Measurements from ENCODE around the gene RNF20. TPM values are rescaled to one million over a fixed set of nuclear protein-coding genes. Genes with fewer than 3 reads are reported as not detected.

The RNF20 gene
- total and polyA plus RNA-seq, 10 of the 15 experiments (the other 5 are each of a cell fraction or from before 2014, with no cell fraction given), result 7.5 to 38.9 (median 26.7) TPM

GRCh38 chr9:101591787-101592446 is 58.3 kb downstream of the RNF20 start (continued):
- TF ChIP-seq CEBPB (IDR thresholded peaks at IDR 0.05; ENCODE audit: borderline replicate concordance in 1 of 2, low read depth in 2 of 2, low read length in 2 of 2) (no peak), GATAD2B (conservative IDR thresholded peaks at IDR 0.05; ENCODE audit: low read depth) (no peak), SPI1 (IDR thresholded peaks at IDR 0.05; ENCODE audit: borderline replicate concordance, insufficient read depth, low read depth, low read length) (no peak), SMC3 (IDR thresholded peaks at IDR 0.05; ENCODE audit: borderline replicate concordance, low read length) (no peak)

- no peak overlapping the region for H3K27ac ChIP-seq (ENCODE audit: control insufficient read depth, insufficient read depth)
- no peak overlapping the region for H3K9ac ChIP-seq (ENCODE audit: control insufficient read depth, insufficient read depth, low read length)
- ChIA-PET CTCF (interaction anchor here (1.6 to 1.9 kb wide), 2 partner anchors 9 to 12 kb away, joined by 5 to 6 read pairs; no protein-coding TSS in a partner anchor), SMC1A (ENCODE audit: uncharacterized antibody, unreplicated experiment) (interaction anchor here (1.1 kb wide), 1 partner anchor 9 kb away, joined by 4 read pairs; no protein-coding TSS in a partner anchor), POLR2A (no interaction called here), RAD21 (ENCODE audit: unreplicated experiment) (no interaction called here)
- no peaks in the 10 kb centered on the region for H4K20me1 ChIP-seq (ENCODE audit: control insufficient read depth, insufficient read depth)
- intact Hi-C loops (cut with micrococcal nuclease; ENCODE audit: unreplicated experiment), result no loop called here
- H3K27me3 ChIP-seq (replicated peaks in 1 of 2; ENCODE audit: control insufficient read depth in 2 of 2, insufficient read depth in 2 of 2, low read length in 1 of 2), result peaks cover 0 to 3% of the 10 kb centered on the region in 2 experiments; a peak in 1 of 4 replicates
- no peak for DNase-seq (ENCODE audit: low read depth, low spot score)
- no peak overlapping the region for H3K4me2 ChIP-seq (ENCODE audit: control insufficient read depth, insufficient read depth)
- H3K79me2 ChIP-seq (ENCODE audit: control insufficient read depth, insufficient read depth, low read length), result no peaks in the 10 kb centered on the region
- no TSS peak for BruUV-seq (replicated peaks)
- H3K4me3 ChIP-seq, result no peak overlapping the region
- no peak for FAIRE-seq
- no peaks in the 10 kb centered on the region for H3K4me1 ChIP-seq (ENCODE audit: control insufficient read depth, insufficient read depth, low read length)
- ATAC-seq, result no peak
- no peak overlapping the region for H2AFZ ChIP-seq (ENCODE audit: control insufficient read depth, low read depth, low read length)
- H3K9me3 ChIP-seq (replicated peaks; ENCODE audit: control insufficient read depth, insufficient read depth, low read length), result no peaks in the 10 kb centered on the region
- in situ Hi-C loops (cut with MboI), result no loop called here
- H3K36me3 ChIP-seq (ENCODE audit: control insufficient read depth in 2 of 2, insufficient read depth in 2 of 2, low read length in 1 of 2), result no peaks in the 10 kb centered on the region
- TF ChIP-seq MXI1 (IDR thresholded peaks at IDR 0.05; ENCODE audit: low read depth, low read length) (no peak), NBN (IDR thresholded peaks at IDR 0.05) (no peak), CEBPZ (IDR thresholded peaks at IDR 0.05; ENCODE audit: low read depth, low read length) (no peak), ZNF592 (IDR thresholded peaks at IDR 0.05) (no peak), CUX1 (IDR thresholded peaks at IDR 0.05; ENCODE audit: insufficient replicate concordance, low read depth, low read length) (no peak)
Observed at GRCh38 chr9:101592788-101593187, 59.1 kb downstream of the RNF20 start.

Measured in GM12878 (cell line).